H1 (cell line): ENCODE data around the gene PTMS. TPM values are rescaled to one million over a fixed set of nuclear protein-coding genes. Genes with fewer than 3 reads are reported as not detected.
A peak's percentile ranks its signal among the peaks of the same experiment; 100 is the strongest.

ENCODE experiments used
- ASH2L ChIP-seq: fragments of 200-600, 300-600 bp; sonication (generic); IDR thresholded peaks from one replicate; pipeline ENCODE4 v1.7.1; 2017; ENCODE audit warnings: low read length
- BACH1 ChIP-seq: IDR thresholded peaks from 2 replicates; pipeline ENCODE4 v1.6.1; 2012; ENCODE audit warnings: low read length, improper control_type of control experiment
- BCL11A ChIP-seq, 2 experiments: IDR thresholded peaks; one replicate each; pipeline ENCODE4 v1.6.1; 2011; ENCODE audit warnings: low read depth in 2 of 2, low read length in 2 of 2, mild to moderate bottlenecking in 2 of 2
- CBX5 ChIP-seq: fragments of 300-800, 300-1000 bp; sonication (generic); IDR thresholded peaks from 2 replicates; pipeline ENCODE4 v1.7.1; 2016; ENCODE audit warnings: antibody characterized with exemption, low read length, low read depth
- CHD1 ChIP-seq: IDR thresholded peaks from 2 replicates; pipeline ENCODE4 v1.6.1; 2012; ENCODE audit warnings: low read depth, low read length, improper control_type of control experiment
- CHD2 ChIP-seq: IDR thresholded peaks from 2 replicates; pipeline ENCODE4 v1.6.1; 2012; ENCODE audit warnings: low read length, improper control_type of control experiment
- CREB1 ChIP-seq: IDR thresholded peaks from 2 replicates; pipeline ENCODE4 v1.6.1; 2012; ENCODE audit warnings: inconsistent platforms
- EGR1 ChIP-seq: IDR thresholded peaks from 2 replicates; pipeline ENCODE4 v1.6.1; 2011; ENCODE audit warnings: low read depth, low read length, borderline replicate concordance
- HDAC2 ChIP-seq, 2 experiments: fragments of 300-600 bp in 1 of 2; sonication (generic) in 1 of 2; IDR thresholded peaks; 2 replicates each; pipeline ENCODE4 v1.6.1; 2011 to 2012; ENCODE audit warnings: low read depth in 2 of 2, low read length in 2 of 2, mild to moderate bottlenecking in 2 of 2, moderate library complexity in 2 of 2, borderline replicate concordance in 1 of 2, inconsistent platforms in 1 of 2
- KDM5A ChIP-seq: fragments of 200-600 bp; IDR thresholded peaks from 2 replicates; pipeline ENCODE4 v1.7.1; 2012; ENCODE audit warnings: mild to moderate bottlenecking, low read length, inconsistent platforms, mixed read lengths
- NANOG ChIP-seq: IDR thresholded peaks from 2 replicates; pipeline ENCODE4 v1.6.1; 2011; ENCODE audit warnings: low read length, low read depth, mild to moderate bottlenecking, inconsistent platforms; ENCODE audit not compliant: insufficient read depth, poor library complexity, severe bottlenecking
- PHF8 ChIP-seq: fragments of 200-600 bp; sonication (generic); conservative IDR thresholded peaks from 2 replicates; pipeline ENCODE4 v1.7.1; 2012; ENCODE audit warnings: low read depth, mild to moderate bottlenecking, inconsistent platforms, low read length, moderate library complexity
- POLR2AphosphoS5 ChIP-seq: IDR thresholded peaks from 2 replicates; pipeline ENCODE4 v1.6.1; 2011; ENCODE audit warnings: low read depth, low read length
- POU5F1 ChIP-seq: IDR thresholded peaks from 2 replicates; pipeline ENCODE4 v1.6.1; 2011; ENCODE audit warnings: low read depth, mild to moderate bottlenecking, low read length, moderate library complexity
- SAP30 ChIP-seq: fragments of 300-600 bp; sonication (generic); IDR thresholded peaks from 2 replicates; pipeline ENCODE4 v1.7.1; 2012; ENCODE audit warnings: low read length, moderate library complexity, mild to moderate bottlenecking, inconsistent platforms; ENCODE audit not compliant: insufficient read depth, insufficient replicate concordance
- SIX5 ChIP-seq: IDR thresholded peaks from 2 replicates; pipeline ENCODE4 v1.6.1; 2011; ENCODE audit warnings: mild to moderate bottlenecking, low read depth, low read length
- SP1 ChIP-seq: IDR thresholded peaks from 2 replicates; pipeline ENCODE4 v1.6.1; 2011; ENCODE audit warnings: low read depth, low read length
- SRF ChIP-seq: IDR thresholded peaks from 2 replicates; pipeline ENCODE4 v1.6.1; 2011; ENCODE audit warnings: mild to moderate bottlenecking, low read depth, low read length, moderate library complexity
- TAF1 ChIP-seq: IDR thresholded peaks from 2 replicates; pipeline ENCODE4 v1.6.1; 2011; ENCODE audit warnings: mild to moderate bottlenecking, low read depth, low read length
- TBP ChIP-seq: IDR thresholded peaks from 2 replicates; pipeline ENCODE4 v1.6.1; 2011; ENCODE audit warnings: low read depth, low read length, improper control_type of control experiment
- TCF12 ChIP-seq: IDR thresholded peaks from 2 replicates; pipeline ENCODE4 v1.6.1; 2011; ENCODE audit warnings: low read depth, mild to moderate bottlenecking, low read length
- USF2 ChIP-seq: IDR thresholded peaks from 2 replicates; pipeline ENCODE4 v1.6.1; 2011; ENCODE audit warnings: low read length, improper control_type of control experiment
- YY1 ChIP-seq: IDR thresholded peaks from 2 replicates; pipeline ENCODE4 v1.6.1; 2011; ENCODE audit warnings: low read depth, mild to moderate bottlenecking, low read length
- polyA plus RNA-seq, 7 experiments: library from polyadenylated mRNA; depleted of rRNA in 3 of 7; stranded (reverse) in 5 of 7; unstranded in 2 of 7; fragments of >200 nt in 5 of 7; fragments of 200-250 nt in 2 of 7; gene quantifications; 1 replicate in 5 of 7; 2 replicates in 1 of 7; 4 replicates in 1 of 7; pipeline versions ENCODE4 v1.2.1 to v1.2.3, GENCODE V29; 2011 to 2013; ENCODE audit warnings: missing spikeins in 2 of 7, mixed read lengths in 2 of 7
- total RNA-seq: library from RNA; stranded (reverse); fragmentation: NEBNext Ultra II Directional; extraction: Animal tissue kit (Norgen Biotek cat#: 25700); gene quantifications from 2 replicates; pipeline ENCODE4 v1.2.1, GENCODE V29; 2021
- TF ChIP-seq, protein P1 (sequence below): IDR thresholded peaks from 2 replicates; pipeline ENCODE4 v1.6.1; 2012; ENCODE audit warnings: inconsistent platforms

Gene PTMS
- total and polyA plus RNA-seq, 2 of the 8 experiments (the other 6 are each of a cell fraction or from before 2014, with no cell fraction given) = 444 to 553 TPM

- no peak for TF ChIP-seq NANOG
- no peak for TF ChIP-seq CHD1
- no peak; the same call in 1 of the 2 replicates for TF ChIP-seq CHD2
- peak; percentile 61; the same call in 1 of the 2 replicates for TF ChIP-seq TBP
- no peak for TF ChIP-seq SIX5
- TF ChIP-seq POLR2AphosphoS5 = peak; percentile 64; the same call in 1 of the 2 replicates
- no peak for TF ChIP-seq BCL11A (IDR thresholded peaks at IDR 0.05; ENCODE audit: low read depth in 2 of 2, low read length in 2 of 2)
- peak; percentile 71 for TF ChIP-seq TAF1
- TF ChIP-seq EGR1 = peak; percentile 97
- TF ChIP-seq HDAC2 (IDR thresholded peaks at IDR 0.05; ENCODE audit: borderline replicate concordance in 1 of 2, low read depth in 2 of 2, low read length in 2 of 2) = peak in 1 of 2 experiments; percentile 53; a peak in 1 of 4 replicates
- TF ChIP-seq SP1 = peak; percentile 69; the same call in 1 of the 2 replicates
- no peak for TF ChIP-seq CBX5
- no peak for TF ChIP-seq SRF
- TF ChIP-seq USF2 = peak; percentile 93
- peak; percentile 56 for TF ChIP-seq PHF8
- no peak for TF ChIP-seq BACH1
- TF ChIP-seq POU5F1 = no peak
- peak; percentile 57 for TF ChIP-seq ASH2L
- TF ChIP-seq CREB1 = peak; percentile 90
- no peak for TF ChIP-seq SAP30
- TF ChIP-seq KDM5A = no peak
- peak; percentile 36; the same call in 1 of the 2 replicates for TF ChIP-seq YY1
- TF ChIP-seq, protein P1, sequence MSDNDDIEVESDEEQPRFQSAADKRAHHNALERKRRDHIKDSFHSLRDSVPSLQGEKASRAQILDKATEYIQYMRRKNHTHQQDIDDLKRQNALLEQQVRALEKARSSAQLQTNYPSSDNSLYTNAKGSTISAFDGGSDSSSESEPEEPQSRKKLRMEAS = peak; percentile 100
- peak; percentile 34; the same call in 1 of the 2 replicates for TF ChIP-seq TCF12
These were observed 42.4 kb upstream of the PTMS start, which contains the start of gene COPS7A (continued) for GRCh38 chr12:6723607-6724408.
